Effector CD4-positive, alpha-beta T cell (primary cell): ENCODE results near the gene TBPL1.
"Not testable (repeated sequence)": the region's sequence is repeated elsewhere in the genome, so short reads cannot be mapped to it uniquely, and the experiment has no call there.

Experiments used
- DNase-seq: peaks from one replicate; pipeline ENCODE4 v3.0.0-alpha.2; 2020

Gene TBPL1

DNA sequence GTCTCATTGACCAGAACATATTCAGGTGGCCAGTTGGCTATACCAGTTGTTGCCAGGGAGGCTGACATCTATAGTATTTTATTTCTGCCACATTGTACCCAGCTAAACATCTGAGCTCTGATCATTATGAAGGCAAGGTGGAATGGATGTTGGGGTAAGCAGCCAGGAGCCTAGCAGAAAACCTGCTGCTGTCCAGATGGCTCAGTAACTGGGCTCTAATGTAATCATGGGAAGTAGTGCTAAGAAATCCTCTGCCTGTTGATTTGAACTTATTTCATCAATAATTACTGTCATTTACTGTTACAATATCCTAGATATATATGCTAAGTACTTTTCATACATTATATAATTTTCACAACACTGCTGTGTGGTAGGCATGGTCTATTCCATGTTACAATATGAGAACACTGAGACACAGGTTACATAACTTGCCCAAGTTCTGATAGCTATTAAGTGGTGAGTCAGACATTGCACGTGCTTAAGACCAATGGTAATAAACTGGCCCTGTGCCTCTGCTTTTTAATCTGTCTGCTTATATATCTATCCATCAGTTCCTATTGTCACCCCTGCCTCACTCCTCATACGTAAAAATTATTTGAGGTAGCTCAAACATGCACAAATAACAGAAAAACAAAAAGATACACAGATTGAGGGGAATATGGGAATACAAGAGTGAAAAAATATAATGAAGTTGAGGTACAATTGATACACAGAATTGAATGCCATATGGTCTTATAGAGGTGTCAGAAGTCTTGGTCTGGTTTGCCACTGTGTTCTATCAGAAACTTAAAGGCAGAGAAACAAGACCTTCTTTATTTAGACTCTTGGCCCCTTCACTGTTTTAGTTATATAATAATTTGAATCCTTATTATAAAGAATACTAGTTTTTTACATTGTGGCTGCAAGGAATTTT is 25.2 kb downstream of the TBPL1 start:
- DNase-seq: no peak

DNA sequence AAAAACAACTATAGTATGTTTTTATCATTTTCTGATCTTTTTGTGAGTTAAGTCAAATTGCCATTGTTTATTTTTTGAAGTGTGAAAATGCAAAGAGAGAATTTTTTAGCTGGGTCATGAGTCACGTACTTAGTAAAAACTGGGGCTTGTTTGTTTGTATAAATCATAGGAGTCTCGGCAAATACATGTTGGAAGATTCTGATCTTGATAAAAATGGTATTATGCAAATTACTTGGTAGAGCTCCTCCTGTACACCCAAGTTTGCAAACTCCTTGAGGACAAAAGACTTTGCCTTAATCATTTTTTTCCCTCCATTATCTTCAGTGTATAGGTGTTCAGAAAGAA is 25.8 kb downstream of the TBPL1 start:
- no peak for DNase-seq

DNA sequence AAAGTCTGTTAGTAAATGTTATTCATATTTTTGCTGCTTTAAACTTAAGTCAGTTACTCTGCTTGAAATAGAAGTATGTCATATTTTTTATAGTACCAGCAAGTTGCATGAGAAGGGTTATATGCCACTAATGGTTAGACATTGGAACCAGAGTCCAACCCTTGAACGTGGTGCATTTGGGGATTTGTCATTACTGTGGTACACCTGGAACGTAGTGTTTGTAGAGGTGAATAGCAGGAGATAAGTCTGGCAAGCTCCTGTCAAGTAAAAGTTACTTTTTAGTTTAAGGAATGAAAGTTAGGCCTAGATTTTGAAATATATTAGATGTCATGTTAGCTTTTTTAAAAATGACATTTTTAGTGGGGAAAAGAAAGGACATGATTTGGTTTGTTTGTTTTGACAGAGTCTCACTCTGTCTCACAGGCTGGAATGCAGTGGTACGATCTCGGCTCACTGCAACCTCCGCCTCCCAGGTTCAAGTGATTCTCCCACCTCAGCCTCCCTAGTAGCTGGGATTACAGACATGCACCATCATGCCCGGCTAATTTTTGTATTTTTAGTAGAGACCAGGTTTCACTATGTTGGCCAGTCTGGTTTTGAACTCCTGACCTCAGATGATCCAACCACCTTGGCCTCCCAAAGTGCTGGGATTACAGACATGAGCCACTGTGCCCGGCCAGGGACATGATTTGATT is 26.4 kb downstream of the TBPL1 start:
- not testable (repeated sequence) for DNase-seq

DNA sequence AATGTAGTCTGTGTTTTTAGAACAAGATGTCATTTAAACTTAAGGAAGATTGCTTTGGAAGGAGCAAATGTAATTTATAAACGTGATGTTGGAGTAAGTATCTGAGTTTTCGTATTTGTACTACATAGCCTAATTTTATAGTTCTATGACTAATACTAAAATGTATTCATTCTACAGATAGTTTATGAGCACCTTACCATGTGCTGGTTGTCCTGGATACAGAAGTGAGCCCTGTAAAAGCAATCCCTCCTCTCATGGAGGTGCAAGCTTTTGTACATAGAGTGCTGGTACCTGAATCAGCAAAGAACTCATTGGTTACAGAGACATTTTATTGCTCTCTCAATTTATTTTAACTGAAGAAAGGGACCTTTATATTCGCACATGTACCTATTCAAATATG is 27.1 kb downstream of the TBPL1 start:
- no peak for DNase-seq

DNA sequence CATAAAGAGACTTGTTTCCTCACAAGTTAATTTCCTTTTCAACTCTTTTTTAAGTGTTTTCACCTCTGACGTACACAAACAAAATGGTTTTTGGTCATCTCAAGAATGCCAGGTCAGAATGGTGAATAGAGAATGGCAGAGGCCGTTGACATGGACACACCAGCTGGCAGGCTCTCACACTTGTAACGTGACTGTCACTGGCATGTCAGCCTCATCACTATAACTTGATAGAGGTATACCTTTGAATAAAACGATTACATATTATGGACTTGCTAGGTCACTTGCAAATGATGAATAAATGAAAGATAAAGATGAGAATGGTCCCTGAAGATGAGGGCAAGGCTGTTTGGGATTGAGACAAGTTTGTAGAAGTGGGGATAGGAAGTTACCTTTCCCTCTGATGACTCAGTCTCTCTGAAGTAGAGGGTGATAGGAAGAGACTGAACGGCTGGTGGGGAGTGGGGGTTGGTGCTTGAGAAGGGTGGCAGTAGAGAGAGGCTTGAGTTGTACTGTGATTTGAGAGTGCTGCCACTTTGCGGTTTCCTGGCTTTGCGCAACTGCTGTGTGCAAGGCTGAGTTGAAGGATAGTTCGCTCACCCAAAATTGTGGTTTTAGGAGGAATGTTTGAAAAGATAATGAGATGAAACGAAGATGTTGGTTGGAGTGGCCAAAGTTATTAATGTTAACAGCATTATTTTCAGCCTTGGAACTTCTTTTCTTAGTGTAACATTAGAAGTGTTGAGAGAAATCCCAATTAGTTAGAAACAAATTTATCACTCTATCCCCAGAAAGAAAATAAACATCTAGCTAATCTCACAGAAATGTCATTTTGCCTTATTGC is 30.3 kb downstream of the TBPL1 start:
- peak; percentile 10 for DNase-seq

DNA sequence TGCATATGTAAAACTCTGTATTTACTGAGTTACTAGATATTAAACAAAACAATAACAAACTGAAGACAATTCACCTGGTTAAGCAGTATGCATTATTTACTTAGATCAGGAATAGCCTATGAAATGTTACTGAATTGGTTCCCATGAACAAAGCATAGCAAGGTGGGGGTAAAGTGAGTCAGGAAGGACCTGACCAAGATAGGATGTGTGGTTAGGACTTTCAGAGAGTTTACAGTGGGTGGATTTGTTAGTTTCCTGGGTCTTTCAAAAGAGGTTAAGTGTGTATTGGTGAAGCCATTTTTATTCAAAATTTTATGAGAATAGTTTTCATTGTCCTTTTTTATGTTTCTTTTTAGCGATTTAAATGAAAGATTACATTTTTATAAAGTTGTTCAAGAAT is 32.9 kb downstream of the TBPL1 start:
- DNase-seq: no peak

DNA sequence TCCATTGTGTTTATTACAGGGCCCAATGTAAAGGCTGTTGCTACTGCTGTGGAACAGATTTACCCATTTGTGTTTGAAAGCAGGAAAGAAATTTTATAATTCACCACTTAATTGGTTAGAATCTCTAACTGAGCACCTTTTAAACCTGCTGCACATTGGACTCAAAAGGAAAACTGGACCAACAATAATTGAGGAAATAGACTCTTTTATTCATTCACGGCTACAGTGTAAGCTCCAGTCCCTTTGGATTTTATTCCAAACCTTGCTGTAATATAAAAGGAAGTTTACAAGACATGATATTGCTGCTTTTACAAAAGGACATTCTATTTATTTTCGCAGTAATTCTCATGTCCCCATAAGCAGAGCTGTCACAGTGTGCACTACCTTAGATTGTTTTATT is 33.9 kb downstream of the TBPL1 start:
- no peak for DNase-seq

DNA sequence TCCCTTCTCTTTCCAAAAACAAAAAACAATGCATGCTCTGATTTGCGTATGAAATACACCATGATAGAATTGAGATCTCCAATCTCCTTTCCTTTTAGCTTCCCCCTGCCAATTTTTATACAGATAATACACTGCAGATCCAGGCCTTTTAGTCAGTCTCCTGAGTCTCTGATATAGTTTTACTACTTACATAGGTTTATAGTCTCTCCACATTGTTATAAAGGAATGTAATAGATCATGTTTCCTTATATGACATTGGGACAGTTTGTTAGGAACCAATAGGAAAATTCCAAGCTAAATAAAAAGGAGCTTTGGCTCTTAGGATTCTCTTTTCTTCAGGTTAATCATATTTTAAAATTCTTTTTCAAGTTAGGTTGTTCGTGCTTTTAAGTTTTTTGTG is 36.5 kb downstream of the TBPL1 start:
- DNase-seq: no peak

DNA sequence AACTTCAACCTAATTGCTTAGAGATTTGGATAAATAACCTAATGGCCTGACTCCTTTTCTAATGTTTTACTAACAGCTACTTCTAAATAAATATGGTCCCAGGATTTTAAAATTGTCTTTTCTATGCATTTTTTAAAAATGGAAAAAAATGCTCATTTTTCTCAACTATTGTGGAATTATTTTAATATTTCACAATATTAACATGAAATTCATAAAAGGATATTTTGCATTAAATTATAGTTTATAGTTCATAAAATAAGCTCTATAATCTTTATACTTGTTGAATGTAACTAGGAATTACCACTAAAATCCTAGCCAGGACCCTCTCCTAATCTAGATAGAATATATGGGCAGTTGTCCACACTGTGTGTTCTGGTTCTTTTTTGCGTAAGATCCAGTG is 37.3 kb downstream of the TBPL1 start:
- no peak for DNase-seq

DNA sequence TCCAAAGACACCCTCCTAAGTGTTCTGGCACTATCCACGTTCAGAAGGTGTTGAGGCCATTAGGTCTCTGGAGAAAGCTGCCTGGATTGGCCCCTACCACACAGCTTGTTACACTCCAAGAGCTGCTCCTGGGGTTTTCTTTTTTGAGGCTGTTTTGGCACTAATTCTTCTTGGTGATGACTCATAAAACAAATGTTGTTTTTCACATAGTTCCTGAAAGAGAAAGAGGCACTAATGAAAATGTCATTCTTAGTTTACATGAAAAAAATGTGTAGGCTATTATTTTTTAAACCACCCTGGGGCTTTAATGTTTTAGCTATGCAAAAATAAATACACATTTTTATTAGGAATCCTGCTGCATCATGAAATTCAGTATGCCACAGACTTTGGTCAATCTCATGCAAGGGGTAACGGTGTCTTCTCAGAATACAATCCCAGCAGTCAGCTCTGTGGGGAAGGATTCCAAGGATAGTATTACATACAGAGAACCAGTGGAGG is 38.1 kb downstream of the TBPL1 start:
- no peak for DNase-seq

DNA sequence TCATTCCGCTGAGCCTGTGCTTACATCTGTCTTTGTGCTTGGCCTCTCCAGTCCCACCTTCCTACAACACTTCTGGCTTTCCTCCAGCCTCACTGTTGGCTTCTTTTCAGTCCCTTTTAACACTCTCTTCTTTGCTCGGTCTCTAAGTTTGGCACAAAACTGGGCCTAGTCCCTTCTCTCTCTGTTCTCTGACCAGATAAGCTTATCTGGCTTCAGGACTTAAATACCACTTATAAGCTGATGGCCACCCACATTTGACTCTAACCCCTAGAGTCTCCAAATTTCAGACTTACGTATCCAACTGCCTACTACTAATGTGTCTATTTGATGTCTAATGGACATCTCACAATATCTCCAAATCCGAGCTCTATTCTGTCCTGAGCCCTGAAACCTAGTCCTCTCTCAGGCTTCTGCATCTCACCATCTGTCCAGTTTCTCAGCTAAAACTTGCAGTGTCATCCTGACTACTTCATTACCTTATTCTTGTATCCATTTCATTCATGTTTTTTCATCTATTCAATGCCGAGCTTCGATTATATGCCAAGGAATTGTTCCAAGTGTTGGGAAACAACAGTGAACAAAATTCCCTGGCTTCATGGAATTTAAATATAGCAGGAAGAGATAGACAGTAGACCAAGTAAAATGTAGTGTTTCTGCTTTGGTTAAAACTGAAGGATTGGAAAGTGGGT is 40.1 kb downstream of the TBPL1 start:
- no peak for DNase-seq

DNA sequence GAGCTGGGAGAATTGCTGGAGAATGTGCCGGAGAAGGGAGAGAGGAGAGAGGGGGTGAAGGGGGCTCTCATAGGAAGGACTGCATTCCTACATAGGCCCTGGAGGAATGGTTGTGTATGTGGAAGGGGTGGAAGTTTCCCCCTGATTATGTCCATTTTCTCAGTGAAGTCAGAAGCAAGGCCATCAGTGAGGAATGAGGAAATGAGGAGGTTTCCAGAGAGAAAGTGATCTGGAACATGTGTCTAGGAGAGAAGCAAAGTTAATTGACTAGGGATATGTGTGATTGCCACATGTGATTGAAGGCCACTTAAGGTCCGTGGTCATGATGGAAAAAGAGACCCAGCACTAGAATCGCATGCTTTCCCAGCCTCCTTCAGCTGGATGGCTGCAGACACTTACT is 42.3 kb downstream of the TBPL1 start:
- DNase-seq: no peak

DNA sequence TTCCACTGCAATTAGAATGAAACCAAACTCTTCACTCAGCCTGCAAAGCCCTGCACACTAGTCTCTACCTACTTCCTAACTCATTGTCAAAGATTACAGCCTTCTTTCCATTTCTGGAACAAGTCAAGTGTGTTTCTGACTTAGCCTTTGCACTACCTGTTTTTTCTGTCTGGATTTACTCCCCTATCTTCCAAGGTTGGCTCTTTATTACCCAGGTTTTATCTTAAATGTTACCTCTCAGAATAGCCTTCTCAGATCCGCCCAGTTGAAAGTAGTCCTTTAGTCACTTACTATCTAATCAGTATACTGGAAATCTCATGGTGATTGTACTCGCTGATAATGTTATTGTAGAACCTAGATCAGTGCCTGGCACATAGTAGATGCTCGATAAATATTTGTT is 42.7 kb downstream of the TBPL1 start:
- DNase-seq: no peak

DNA sequence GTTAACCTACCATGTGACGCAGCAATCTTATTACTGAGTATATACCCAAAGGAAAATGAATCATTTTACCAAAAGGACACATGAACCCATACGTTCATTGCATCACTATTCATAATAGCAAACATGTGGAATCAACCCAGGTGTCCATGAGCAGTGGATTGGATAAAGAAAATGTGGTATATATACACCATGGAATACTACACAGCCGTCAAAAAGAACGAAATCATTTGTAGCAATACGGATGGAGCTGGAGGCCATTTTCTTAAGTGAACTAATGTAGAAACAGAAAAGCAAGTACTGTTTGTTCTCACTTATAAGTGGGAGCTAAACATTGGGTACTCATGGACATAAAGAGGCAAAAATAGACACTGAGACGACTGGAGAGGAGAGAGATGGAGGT is 44.2 kb downstream of the TBPL1 start:
- DNase-seq: no peak

DNA sequence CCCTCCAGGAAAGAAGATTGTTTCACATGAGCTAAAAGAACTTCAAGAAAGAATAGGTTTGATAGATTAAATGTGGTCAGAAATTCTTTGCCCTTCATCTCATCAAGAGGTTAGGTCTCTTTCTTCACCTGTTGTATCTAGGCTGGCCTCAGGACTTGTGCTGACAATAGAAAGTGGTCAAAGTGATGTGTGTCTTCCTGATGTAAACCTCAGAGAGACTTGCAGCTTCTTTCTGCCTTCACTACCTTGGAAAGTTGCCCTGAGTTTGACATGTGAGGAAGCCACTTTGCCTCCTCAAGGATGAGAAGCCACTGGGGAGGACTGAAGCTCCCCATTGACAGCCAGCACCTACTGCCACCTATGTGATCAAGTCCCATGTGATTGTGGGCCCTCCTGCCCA is 46.3 kb downstream of the TBPL1 start:
- no peak for DNase-seq

DNA sequence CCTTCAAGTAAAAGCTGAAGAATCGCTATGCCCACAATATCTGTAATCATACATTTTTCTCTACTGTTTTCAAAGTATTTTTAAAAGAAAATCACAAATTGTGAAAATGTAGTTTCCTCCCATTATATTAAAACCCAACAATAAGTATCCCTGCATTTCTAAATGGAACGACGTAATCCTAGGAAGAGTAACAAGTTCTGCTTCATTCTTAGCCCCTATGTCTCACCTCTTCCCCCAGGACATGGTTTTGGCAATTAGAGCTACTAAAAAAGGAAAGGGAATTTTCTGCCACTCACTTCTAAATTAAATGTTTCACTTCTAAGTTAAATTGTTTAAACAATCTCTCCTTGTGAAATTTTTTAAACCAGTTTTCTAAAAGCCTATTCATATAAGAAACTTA is 47.4 kb downstream of the TBPL1 start:
- DNase-seq: no peak

DNA sequence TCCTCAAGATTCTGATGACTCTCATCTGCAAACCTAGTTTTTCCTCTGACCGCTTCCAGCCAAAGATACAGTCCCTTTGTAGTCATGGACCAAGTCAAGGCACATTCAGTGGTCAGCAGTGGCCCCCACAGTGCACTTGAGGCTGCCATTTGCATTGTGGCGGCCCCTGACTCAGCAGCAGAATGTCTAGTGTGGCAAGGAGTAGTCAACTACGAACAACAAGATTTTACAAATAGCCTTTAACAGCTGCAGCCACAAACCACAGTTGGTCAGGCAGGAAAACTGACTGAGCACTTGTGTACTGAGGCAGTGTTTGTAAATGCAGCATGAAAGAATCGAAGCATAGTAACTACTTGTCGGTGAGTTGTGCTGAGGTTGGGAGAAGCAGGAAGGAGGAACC is 49.8 kb downstream of the TBPL1 start:
- DNase-seq: no peak

DNA sequence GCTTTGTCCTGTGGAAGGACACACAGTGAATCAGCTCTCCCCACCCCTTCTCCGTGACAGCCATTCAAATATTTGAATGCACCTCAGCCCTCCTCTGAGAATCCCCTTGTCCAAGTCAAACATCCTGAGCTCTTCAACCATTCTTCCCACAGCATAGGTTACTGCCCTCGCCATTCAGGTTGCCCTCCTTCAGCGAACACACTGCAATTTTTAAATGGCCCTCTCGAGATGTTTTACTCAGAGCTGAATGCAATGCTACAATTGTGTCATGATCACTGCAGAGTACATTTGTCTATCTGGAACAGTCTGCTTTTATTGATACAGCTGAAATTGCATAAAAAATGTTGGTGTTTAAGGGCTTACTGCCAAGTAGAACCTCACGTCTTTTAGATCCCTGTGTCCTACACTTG is 50.5 kb downstream of the TBPL1 start:
- DNase-seq: no peak

DNA sequence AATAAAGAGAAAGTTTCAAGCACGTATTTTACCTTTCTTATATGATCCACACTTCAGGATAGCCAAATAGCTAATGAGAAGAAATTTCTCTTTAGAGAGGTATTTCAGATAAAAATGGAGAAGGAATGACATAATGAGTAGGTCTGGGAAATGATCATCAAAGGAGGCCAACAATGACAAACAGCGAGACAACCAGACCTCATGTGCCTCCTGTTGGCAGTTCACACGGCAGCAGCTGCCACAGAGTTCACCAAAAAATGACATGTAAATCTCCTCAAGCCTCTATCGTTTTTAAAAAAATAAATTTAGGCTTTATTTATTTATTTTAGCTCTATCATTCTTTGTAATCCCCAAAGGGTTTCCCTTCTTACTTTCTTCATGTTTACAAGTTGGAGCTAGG is 51.7 kb downstream of the TBPL1 start:
- no peak for DNase-seq

DNA sequence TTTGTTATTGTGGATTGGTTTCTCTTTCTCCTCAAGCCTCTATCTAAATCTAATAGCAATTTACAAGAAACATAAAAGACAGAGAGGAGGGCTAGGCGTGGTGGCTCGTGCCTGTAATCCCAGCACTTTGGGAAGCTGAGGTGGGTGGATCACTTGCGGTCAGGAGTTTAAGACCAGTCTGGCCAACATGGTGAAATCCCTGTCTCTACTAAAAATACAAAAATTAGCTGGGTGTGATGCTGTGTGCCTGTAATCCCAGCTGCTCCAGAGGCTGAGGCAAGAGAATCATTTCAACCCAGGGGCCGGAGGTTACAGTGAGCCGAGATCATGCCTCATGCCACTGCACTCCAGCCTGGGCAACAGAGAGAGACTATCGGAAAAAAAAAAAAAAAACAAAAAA is 52.8 kb downstream of the TBPL1 start:
- no peak for DNase-seq

DNA sequence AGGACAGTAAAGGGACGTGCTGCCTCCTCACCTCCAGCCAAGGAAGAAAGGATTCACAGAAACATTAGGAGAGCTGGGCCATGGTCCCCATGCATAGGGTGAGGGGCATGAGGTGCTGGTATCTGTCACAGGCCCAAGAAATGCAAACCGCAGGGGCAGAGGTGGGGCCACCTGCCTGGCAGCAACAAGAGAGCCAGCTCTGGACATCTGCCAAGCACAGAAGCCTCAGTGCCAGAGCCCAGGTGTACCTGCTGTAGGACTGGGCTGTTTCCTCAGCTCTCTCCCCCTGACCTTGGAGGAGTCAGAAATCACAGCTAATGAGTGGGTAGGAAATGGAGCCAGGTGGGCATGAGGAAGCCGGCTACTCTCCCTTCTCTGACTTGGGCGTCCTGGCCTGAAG is 54.1 kb downstream of the TBPL1 start:
- DNase-seq: no peak

DNA sequence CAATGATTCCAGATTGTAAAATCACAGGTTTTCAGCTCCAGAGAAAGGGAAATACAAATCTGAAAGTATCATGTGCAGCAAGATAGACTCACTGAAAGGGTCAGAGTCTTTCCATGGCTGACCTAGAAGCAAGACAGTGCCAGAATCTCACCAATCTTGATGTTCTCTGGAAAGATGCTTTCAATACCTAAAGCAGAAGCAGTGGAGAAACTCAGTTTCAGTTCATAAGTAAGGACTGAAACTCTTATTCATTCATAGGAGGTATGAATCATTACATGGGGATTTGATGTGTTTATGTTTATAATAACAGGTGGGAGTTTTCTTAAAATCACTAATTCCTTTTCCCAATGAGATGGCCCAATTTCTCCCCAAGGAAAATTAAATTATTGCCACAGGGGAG is 56.9 kb downstream of the TBPL1 start:
- DNase-seq: no peak

DNA sequence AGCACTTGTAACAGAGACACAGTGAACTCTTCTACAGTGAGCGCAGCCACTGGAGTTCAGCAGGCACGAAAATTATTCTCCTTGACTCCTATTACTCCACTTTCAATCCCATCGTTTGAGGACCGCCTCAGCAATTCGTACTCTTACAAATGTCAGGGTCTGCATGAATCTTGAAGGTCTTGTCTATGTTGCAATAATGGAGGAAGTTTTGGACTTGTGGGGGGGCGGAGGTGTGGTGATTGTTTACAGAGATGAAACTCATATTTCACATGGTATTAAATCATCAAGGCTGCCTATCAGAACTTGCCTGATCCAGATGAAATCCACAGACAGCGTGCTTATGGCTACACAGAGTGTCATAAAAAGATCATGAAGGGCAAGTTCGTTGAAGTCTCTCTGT is 57.4 kb downstream of the TBPL1 start:
- no peak for DNase-seq
